K562 (cell line): ENCODE data around the gene SDK1. TPM values are rescaled to one million over a fixed set of nuclear protein-coding genes. Genes with fewer than 3 reads are reported as not detected.

ENCODE experiments used
- ATAC-seq: fragments of 200-7000 bp; cut with Tn5 transposase; 3 replicates; pipeline ENCODE4 v1.9.1; 2020; ENCODE audit warnings: moderate library complexity
- BruUV-seq: library from RNA; stranded (reverse); fragments of 400-500 nt; replicated peaks from 2 replicates; lab custom pipeline; 2021; lab: Mats Ljungman, UMichigan
- CTCF ChIA-PET: fragments of 300-600 bp; formaldehyde crosslinking; extraction: SDS; loops from one replicate; lab custom pipeline; 2021; ENCODE audit warnings: low intra/inter-chr PET ratio; lab: Yijun Ruan, JAX
- POLR2A ChIA-PET: fragments of 300-600, 350-650 bp; sonication (Branson Sonifier 250); formaldehyde crosslinking; extraction: SDS; loops from one replicate; lab custom pipeline; 2021; ENCODE audit warnings: antibody characterized with exemption, inconsistent platforms; lab: Yijun Ruan, JAX
- DNase-seq, 4 experiments: peaks; one replicate each; pipeline versions ENCODE4 v3.0.0 to v3.0.0-alpha.2; 2011 to 2018; ENCODE audit warnings: low spot score in 3 of 4, mixed read lengths in 3 of 4; ENCODE audit errors: extremely low read depth in 1 of 4
- FAIRE-seq: peaks from 2 replicates; lab custom pipeline; 2011; peaks lifted over from hg19 to GRCh38; lab: Jason Lieb, UNC
- H2AFZ ChIP-seq: 2 replicates; pipeline ENCODE4 v1.6.0; 2011; ENCODE audit warnings: low read depth, low read length, control low read depth, inconsistent platforms
- H3K27ac ChIP-seq: fragments of 200-600 bp; 3 replicates; pipeline ENCODE4 v1.8.0; 2011; ENCODE audit warnings: low read depth, mild to moderate bottlenecking, control low read depth, inconsistent platforms, low read length, moderate library complexity, mixed read lengths; ENCODE audit errors: extremely low read depth
- H3K27me3 ChIP-seq, 2 experiments: fragments of 300-600 bp in 1 of 2; 2 replicates in 1 of 2; 3 replicates in 1 of 2; pipeline versions ENCODE4 v1.6.0 to v1.8.0; 2011; ENCODE audit warnings: inconsistent platforms in 2 of 2, low read length in 2 of 2, mild to moderate bottlenecking in 1 of 2, mixed read lengths in 1 of 2, moderate library complexity in 1 of 2; ENCODE audit not compliant: control insufficient read depth in 2 of 2, insufficient read depth in 2 of 2
- H3K36me3 ChIP-seq: fragments of 300-600 bp; 3 replicates; pipeline ENCODE4 v1.8.0; 2011; ENCODE audit warnings: mild to moderate bottlenecking, low read length, inconsistent platforms; ENCODE audit not compliant: control insufficient read depth, insufficient read depth
- H3K4me1 ChIP-seq, 2 experiments: fragments of 200-600 bp in 1 of 2; replicated peaks in 1 of 2; 2 replicates in 1 of 2; 3 replicates in 1 of 2; pipeline versions ENCODE4 v1.5.1 to v1.8.0; 2011; ENCODE audit warnings: inconsistent platforms in 2 of 2, low read length in 2 of 2, mild to moderate bottlenecking in 1 of 2, mixed read lengths in 1 of 2, moderate library complexity in 1 of 2; ENCODE audit not compliant: control insufficient read depth in 2 of 2, insufficient read depth in 2 of 2
- H3K4me2 ChIP-seq: 2 replicates; pipeline ENCODE4 v1.6.1; 2011; ENCODE audit warnings: low read length, control low read depth, inconsistent platforms, mixed read lengths; ENCODE audit not compliant: insufficient read depth
- H3K4me3 ChIP-seq: fragments of 200-600 bp; sonication (generic), shearing (Covaris generic); 2 replicates; pipeline ENCODE4 v1.5.1; 2016; ENCODE audit warnings: control low read depth, inconsistent platforms
- H3K79me2 ChIP-seq: fragments of 200-600 bp; 3 replicates; pipeline ENCODE4 v1.8.0; 2011; ENCODE audit warnings: low read length, inconsistent platforms; ENCODE audit not compliant: control insufficient read depth, insufficient read depth
- H3K9ac ChIP-seq, 2 experiments: 2 replicates each; pipeline versions ENCODE4 v1.6.0 to v1.6.1; 2011; ENCODE audit warnings: low read depth in 2 of 2, low read length in 2 of 2, control low read depth in 1 of 2, inconsistent platforms in 1 of 2, mild to moderate bottlenecking in 1 of 2, mixed read lengths in 1 of 2; ENCODE audit not compliant: insufficient read depth in 1 of 2
- H3K9me1 ChIP-seq: one replicate; pipeline ENCODE4 v1.6.0; 2011; ENCODE audit warnings: inconsistent platforms, mild to moderate bottlenecking, low read length, moderate library complexity; ENCODE audit not compliant: control insufficient read depth, insufficient read depth
- H3K9me3 ChIP-seq: replicated peaks from 2 replicates; pipeline ENCODE4 v1.5.1; 2011; ENCODE audit warnings: low read depth, low read length, inconsistent platforms; ENCODE audit not compliant: control insufficient read depth, insufficient read depth
- H4K20me1 ChIP-seq: replicated peaks from 2 replicates; pipeline ENCODE4 v1.6.1; 2011; ENCODE audit warnings: low read length, inconsistent platforms, mixed read lengths; ENCODE audit not compliant: control insufficient read depth, insufficient read depth
- ARHGAP35 ChIP-seq: fragments of 450-650 bp; IDR thresholded peaks from 2 replicates; pipeline ENCODE4 v1.6.1; 2018; ENCODE audit not compliant: partially characterized antibody
- COPS2 ChIP-seq: fragments of 450-650 bp; conservative IDR thresholded peaks from 2 replicates; pipeline ENCODE4 v1.6.1; 2016; ENCODE audit warnings: mild to moderate bottlenecking, moderate library complexity
- EP400 ChIP-seq: fragments of 450-650 bp; IDR thresholded peaks from 2 replicates; pipeline ENCODE4 v1.6.1; 2017; ENCODE audit warnings: antibody characterized with exemption, mild to moderate bottlenecking, moderate library complexity
- FOXP1 ChIP-seq: sonication (generic); formaldehyde crosslinking; IDR thresholded peaks from 2 replicates; pipeline ENCODE4 v1.8.0; 2022; ENCODE audit warnings: mild to moderate bottlenecking, missing genetic modification reagents
- HCFC1 ChIP-seq: IDR thresholded peaks from 2 replicates; pipeline ENCODE4 v1.6.1; 2012; ENCODE audit warnings: low read depth, low read length, improper control_type of control experiment
- MED1 ChIP-seq: sonication (generic); formaldehyde crosslinking; IDR thresholded peaks from 2 replicates; pipeline ENCODE4 v1.8.1; 2023; ENCODE audit warnings: missing genetic modification reagents, borderline replicate concordance
- PHF21A ChIP-seq: fragments of 450-650 bp; IDR thresholded peaks from 2 replicates; pipeline ENCODE4 v1.6.1; 2017; ENCODE audit warnings: low read depth, borderline replicate concordance
- POLR3A ChIP-seq: IDR thresholded peaks from 2 replicates; pipeline ENCODE4 v1.6.1; 2011; ENCODE audit warnings: borderline replicate concordance, mild to moderate bottlenecking, moderate library complexity; ENCODE audit not compliant: insufficient read length, insufficient read depth; ENCODE audit errors: extremely low read depth
- SUPT5H ChIP-seq: fragments of 450-650 bp; IDR thresholded peaks from 2 replicates; pipeline ENCODE4 v1.6.1; 2016
- TEAD2 ChIP-seq: fragments of 450-650 bp; IDR thresholded peaks from 2 replicates; pipeline ENCODE4 v1.6.1; 2016; ENCODE audit warnings: missing genetic modification characterization, control low read depth, missing compliant biosample characterization
- THRAP3 ChIP-seq: fragments of 450-650 bp; IDR thresholded peaks from 2 replicates; pipeline ENCODE4 v1.6.1; 2016; ENCODE audit warnings: mild to moderate bottlenecking, inconsistent platforms, borderline replicate concordance
- TSC22D4 ChIP-seq: fragments of 450-650 bp; IDR thresholded peaks from 2 replicates; pipeline ENCODE4 v1.6.1; 2016; ENCODE audit warnings: missing genetic modification characterization, missing biosample characterization, control low read depth
- YBX1 ChIP-seq: fragments of 450-650 bp; IDR thresholded peaks from 2 replicates; pipeline ENCODE4 v1.7.1; 2016; ENCODE audit warnings: mild to moderate bottlenecking
- ZNF57 ChIP-seq: fragments of 450-650 bp; formaldehyde crosslinking; IDR thresholded peaks from 2 replicates; pipeline ENCODE4 v1.4.0; 2020; ENCODE audit warnings: mild to moderate bottlenecking, moderate library complexity
- WGBS: fragments of 100-300 bp; shearing (Covaris generic); methylation state at CpG from one replicate; pipeline ENCODE4 v1.1.6; 2016; ENCODE audit warnings: low coverage, mixed read lengths; ENCODE audit not compliant: insufficient coverage; ENCODE audit errors: missing lambda C conversion rate; 5-methylcytosine and 5-hydroxymethylcytosine counted together
- in situ Hi-C: fragments of 300-500 bp; cut with MboI; formaldehyde crosslinking; loops from 4 replicates; pipeline ENCODE4 v1.15.0; 2018; ENCODE audit warnings: inconsistent platforms, mixed read lengths
- intact Hi-C: fragments of 100-400 bp; cut with micrococcal nuclease; formaldehyde crosslinking; loops from 2 replicates; pipeline ENCODE4 v1.14.2; 2022
- polyA plus RNA-seq, 8 experiments: library from polyadenylated mRNA; depleted of rRNA in 4 of 8; stranded (reverse) in 5 of 8; unstranded in 3 of 8; fragments of >200 nt; fragmentation: Nextera tagmentation in 2 of 8; fragmentation: Illumina TruSeq in 1 of 8; extraction: Ambion mirVana in 2 of 8; extraction: Trizol in 1 of 8; gene quantifications; 2 replicates each; pipeline versions ENCODE4 v1.2.1 to v1.2.3, GENCODE V29; 2011 to 2014; ENCODE audit warnings: inconsistent platforms in 1 of 8, missing spikeins in 1 of 8
- total RNA-seq, 7 experiments: library from RNA; depleted of rRNA in 6 of 7; stranded (reverse); fragments of >200 nt in 6 of 7; fragmentation: Illumina TruSeq in 2 of 7; extraction: Trizol in 2 of 7; gene quantifications; 2 replicates each; pipeline versions ENCODE4 v1.2.1 to v1.2.3, GENCODE V29; 2011 to 2021; ENCODE audit warnings: low replicate concordance in 1 of 7
- TF ChIP-seq, protein P1 (sequence below): sonication (generic); formaldehyde crosslinking; IDR thresholded peaks from 2 replicates; pipeline ENCODE4 v1.8.1; 2022; ENCODE audit warnings: missing genetic modification reagents
- TF ChIP-seq, protein P2 (sequence below): fragments of 250-450 bp; sonication (Bioruptor Pico); IDR thresholded peaks from 2 replicates; pipeline ENCODE4 v1.5.0; 2021

SDK1 gene
- total and polyA plus RNA-seq, 9 of the 15 experiments (the other 6 are each of a cell fraction or from before 2014, with no cell fraction given): 0.16 TPM; not detected in 8

DNA sequence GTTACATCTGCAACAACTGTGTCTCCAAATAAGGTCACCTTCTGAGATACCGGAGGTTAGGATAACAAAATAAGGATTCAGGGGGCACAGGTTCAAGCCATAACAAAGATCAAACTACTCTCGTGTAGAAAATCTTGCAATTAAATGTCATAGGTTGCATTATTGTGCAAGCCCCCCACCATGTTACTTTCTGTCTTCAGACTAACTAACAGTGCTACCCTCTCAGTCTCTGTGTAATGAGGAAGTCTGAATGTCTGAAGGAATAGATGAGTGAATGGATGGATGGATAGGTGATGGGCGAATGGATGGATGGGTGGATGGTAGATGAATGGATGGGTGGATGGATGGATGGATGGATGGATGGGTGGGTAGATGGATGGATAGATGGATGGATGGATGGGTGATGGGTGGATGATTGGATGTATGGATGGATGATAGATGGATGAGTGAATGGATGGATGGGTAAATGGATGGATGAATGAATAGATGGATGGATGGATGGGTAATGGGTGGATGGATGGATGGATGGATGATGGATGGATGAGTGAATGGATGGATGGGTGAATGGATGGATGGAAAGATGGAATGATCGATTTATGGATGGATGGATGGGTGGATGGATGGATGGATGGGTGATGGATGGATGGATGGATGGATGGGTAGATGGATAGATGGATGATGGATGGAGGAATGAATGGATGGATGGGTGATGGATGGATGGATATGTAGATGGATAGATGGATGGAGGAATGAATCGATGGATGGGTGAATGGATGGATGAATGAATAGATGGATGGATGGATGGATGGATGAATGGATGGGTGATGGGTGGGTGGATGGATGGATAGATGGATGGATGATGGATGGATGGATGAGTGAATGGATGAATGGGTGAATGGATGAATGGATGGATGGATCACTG lies 823.8 kb downstream of the SDK1 start:
- H3K36me3 ChIP-seq: no peaks in the 10 kb centered on the region
- TF ChIP-seq MED1 (CRISPR knock-in tag) (no peak), TSC22D4 (tag) (no peak), POLR3A (no peak), COPS2 (no peak), ZNF57 (no peak), YBX1 (no peak), SUPT5H (no peak), THRAP3 (no peak), ARHGAP35 (no peak), PHF21A (no peak), EP400 (no peak), HCFC1 (no peak), TEAD2 (tag) (no peak), FOXP1 (no peak)
- TF ChIP-seq, protein P1, sequence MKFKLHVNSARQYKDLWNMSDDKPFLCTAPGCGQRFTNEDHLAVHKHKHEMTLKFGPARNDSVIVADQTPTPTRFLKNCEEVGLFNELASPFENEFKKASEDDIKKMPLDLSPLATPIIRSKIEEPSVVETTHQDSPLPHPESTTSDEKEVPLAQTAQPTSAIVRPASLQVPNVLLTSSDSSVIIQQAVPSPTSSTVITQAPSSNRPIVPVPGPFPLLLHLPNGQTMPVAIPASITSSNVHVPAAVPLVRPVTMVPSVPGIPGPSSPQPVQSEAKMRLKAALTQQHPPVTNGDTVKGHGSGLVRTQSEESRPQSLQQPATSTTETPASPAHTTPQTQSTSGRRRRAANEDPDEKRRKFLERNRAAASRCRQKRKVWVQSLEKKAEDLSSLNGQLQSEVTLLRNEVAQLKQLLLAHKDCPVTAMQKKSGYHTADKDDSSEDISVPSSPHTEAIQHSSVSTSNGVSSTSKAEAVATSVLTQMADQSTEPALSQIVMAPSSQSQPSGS (CRISPR knock-in tag): no peak
- TF ChIP-seq, protein P2, sequence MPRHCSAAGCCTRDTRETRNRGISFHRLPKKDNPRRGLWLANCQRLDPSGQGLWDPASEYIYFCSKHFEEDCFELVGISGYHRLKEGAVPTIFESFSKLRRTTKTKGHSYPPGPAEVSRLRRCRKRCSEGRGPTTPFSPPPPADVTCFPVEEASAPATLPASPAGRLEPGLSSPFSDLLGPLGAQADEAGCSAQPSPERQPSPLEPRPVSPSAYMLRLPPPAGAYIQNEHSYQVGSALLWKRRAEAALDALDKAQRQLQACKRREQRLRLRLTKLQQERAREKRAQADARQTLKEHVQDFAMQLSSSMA (CRISPR knock-in tag): no peak
- no peaks in the 10 kb centered on the region for H3K9me1 ChIP-seq
- peaks cover 6 to 18% of the 10 kb centered on the region in 2 experiments; a peak in 3 of 5 replicates for H3K27me3 ChIP-seq
- BruUV-seq: no TSS peak
- in situ Hi-C loops: no loop called here
- no peak overlapping the region for H3K4me3 ChIP-seq
- FAIRE-seq: no peak
- H3K4me1 ChIP-seq: no peaks in the 10 kb centered on the region
- no peak for ATAC-seq
- no peak for DNase-seq
- H3K9me3 ChIP-seq: no peaks in the 10 kb centered on the region
- no peaks in the 10 kb centered on the region for H4K20me1 ChIP-seq
- 0% methylated on average over 5 of the region's 5 CpGs for WGBS
- POLR2A ChIA-PET: no interaction called here
- no peaks in the 10 kb centered on the region for H3K79me2 ChIP-seq
- no peak overlapping the region for H3K4me2 ChIP-seq
- CTCF ChIA-PET: no interaction called here
- intact Hi-C loops: no loop called here
- no peak overlapping the region for H3K27ac ChIP-seq
- H3K9ac ChIP-seq: no peak overlapping the region
- H2AFZ ChIP-seq: no peak overlapping the region
